Stimulated activated naive CD8-positive, alpha-beta T cell treated with anti-CD3 and anti-CD28 coated beads, Interleukin-15, amount 100 ng/mL, for 72 hours (primary cell): Measurements from ENCODE around the gene SERPINI1.

Experiments used
- ATAC-seq: fragments of 150-1000 bp; cut with Tn5 transposase; 2 replicates; pipeline ENCODE4 v1.10.0; 2021; ENCODE audit warnings: mild to moderate bottlenecking, moderate library complexity
- DNase-seq, 2 donors: peaks; one replicate each; pipeline ENCODE4 v3.0.0; 2021 to 2022
- H3K27ac Mint-ChIP-seq, 2 donors: one replicate each; pipeline ENCODE4 v1.8.0; 2022; ENCODE audit warnings: mild to moderate bottlenecking in 2 of 2, mixed read lengths in 2 of 2, moderate library complexity in 2 of 2
- H3K27me3 Mint-ChIP-seq: one replicate; pipeline ENCODE4 v1.8.0; 2022; ENCODE audit warnings: mixed read lengths
- H3K4me1 Mint-ChIP-seq: one replicate; pipeline ENCODE4 v1.8.0; 2022; ENCODE audit warnings: mild to moderate bottlenecking, mixed read lengths
- H3K4me3 Mint-ChIP-seq, 2 donors: one replicate each; pipeline ENCODE4 v1.8.0; 2022; ENCODE audit warnings: mild to moderate bottlenecking in 2 of 2, mixed read lengths in 2 of 2, moderate library complexity in 1 of 2
- H3K9me3 Mint-ChIP-seq, 2 donors: one replicate each; pipeline ENCODE4 v1.8.0; 2022; ENCODE audit warnings: mixed read lengths in 2 of 2

SERPINI1 gene

GRCh38 chr3:167870181-167870580, 134.7 kb downstream of the SERPINI1 start:
- peaks cover 8% of the 10 kb centered on the region for H3K27me3 Mint-ChIP-seq
- H3K4me1 Mint-ChIP-seq, result no peaks in the 10 kb centered on the region
- H3K9me3 Mint-ChIP-seq, result no peaks in the 10 kb centered on the region
- DNase-seq (no peak), ATAC-seq (no peak)
- H3K4me3 Mint-ChIP-seq, result no peak overlapping the region
- no peak overlapping the region for H3K27ac Mint-ChIP-seq

GRCh38 chr3:167870759-167871158, 135.2 kb downstream of the SERPINI1 start:
- Mint-ChIP-seq H3K9me3 (no peaks in the 10 kb centered on the region), H3K27me3 (peaks cover 8% of the 10 kb centered on the region), H3K27ac (no peak overlapping the region), H3K4me3 (no peak overlapping the region), H3K4me1 (no peaks in the 10 kb centered on the region)
- no peak for ATAC-seq
- DNase-seq, result no peak

- Mint-ChIP-seq H3K27ac (no peak overlapping the region), H3K9me3 (no peaks in the 10 kb centered on the region), H3K4me1 (no peaks in the 10 kb centered on the region), H3K4me3 (no peak overlapping the region), H3K27me3 (peaks cover 8% of the 10 kb centered on the region)
- DNase-seq (no peak), ATAC-seq (no peak)
Observed at GRCh38 chr3:167872032-167872431, 136.5 kb downstream of the SERPINI1 start.

GRCh38 chr3:167872941-167873340, 137.4 kb downstream of the SERPINI1 start:
- Mint-ChIP-seq H3K4me1 (no peaks in the 10 kb centered on the region), H3K27me3 (peaks cover 6% of the 10 kb centered on the region), H3K9me3 (no peaks in the 10 kb centered on the region), H3K4me3 (no peak overlapping the region), H3K27ac (no peak overlapping the region)
- ATAC-seq (no peak), DNase-seq (no peak)

- no peak overlapping the region for H3K27ac Mint-ChIP-seq
- H3K9me3 Mint-ChIP-seq, result no peaks in the 10 kb centered on the region
- ATAC-seq (no peak), DNase-seq (no peak)
- no peaks in the 10 kb centered on the region for H3K4me1 Mint-ChIP-seq
- no peaks in the 10 kb centered on the region for H3K27me3 Mint-ChIP-seq
- no peak overlapping the region for H3K4me3 Mint-ChIP-seq
Observed at GRCh38 chr3:167874671-167875372, 139.3 kb downstream of the SERPINI1 start.
